HepG2 (cell line): ENCODE data around the gene MTHFD1L. TPM values are rescaled to one million over a fixed set of nuclear protein-coding genes. Genes with fewer than 3 reads are reported as not detected.
"Not testable (repeated sequence)": the region's sequence is repeated elsewhere in the genome, so short reads cannot be mapped to it uniquely, and the experiment has no call there.

Source experiments
- ATAC-seq: fragments of 200-7000 bp; cut with Tn5 transposase; 3 replicates; pipeline ENCODE4 v1.9.1; 2020; ENCODE audit warnings: mild to moderate bottlenecking, moderate library complexity
- BruUV-seq: library from RNA; stranded (reverse); fragments of 400-500 nt; replicated peaks from 2 replicates; lab custom pipeline; 2021; lab: Mats Ljungman, UMichigan
- CTCF ChIA-PET: fragments of 300-600 bp; formaldehyde crosslinking; extraction: SDS; loops from one replicate; lab custom pipeline; 2021; ENCODE audit warnings: low total read pairs, inconsistent platforms, low intra/inter-chr PET ratio; lab: Yijun Ruan, JAX
- POLR2A ChIA-PET: fragments of 350-600 bp; sonication (Branson Sonifier 250); formaldehyde crosslinking; loops from one replicate; lab custom pipeline; 2020; ENCODE audit warnings: antibody characterized with exemption, inconsistent platforms; lab: Yijun Ruan, JAX
- DNase-seq: peaks from one replicate; pipeline ENCODE4 v3.0.0-alpha.2; 2015; ENCODE audit warnings: low spot score
- FAIRE-seq: peaks from 3 replicates; lab custom pipeline; 2011; peaks lifted over from hg19 to GRCh38; lab: Jason Lieb, UNC
- H2AFZ ChIP-seq: one replicate; pipeline ENCODE4 v1.6.1; 2011; ENCODE audit warnings: low read length, inconsistent platforms
- H3K27ac ChIP-seq: fragments of 300-600 bp; 3 replicates; pipeline ENCODE4 v1.8.0; 2011; ENCODE audit warnings: mixed run types, mild to moderate bottlenecking, mixed read lengths, low read length, inconsistent platforms; ENCODE audit not compliant: insufficient read depth; ENCODE audit errors: extremely low read length
- H3K27me3 ChIP-seq, 2 experiments: fragments of 200-600 bp in 1 of 2; 2 replicates in 1 of 2; 3 replicates in 1 of 2; pipeline versions ENCODE4 v1.6.0 to v1.8.0; 2011; ENCODE audit warnings: low read length in 2 of 2, mild to moderate bottlenecking in 2 of 2, moderate library complexity in 2 of 2, inconsistent platforms in 1 of 2; ENCODE audit not compliant: insufficient read depth in 2 of 2, control insufficient read depth in 1 of 2
- H3K36me3 ChIP-seq, 2 experiments: fragments of 200-600 bp in 1 of 2; replicated peaks in 1 of 2; 2 replicates in 1 of 2; 3 replicates in 1 of 2; pipeline versions ENCODE4 v1.5.1 to v1.8.0; 2011; ENCODE audit warnings: low read length in 2 of 2, inconsistent platforms in 1 of 2; ENCODE audit not compliant: insufficient read depth in 2 of 2, control insufficient read depth in 1 of 2
- H3K4me1 ChIP-seq: 2 replicates; pipeline ENCODE4 v1.5.1; 2012; ENCODE audit warnings: low read length, inconsistent platforms; ENCODE audit not compliant: insufficient read depth
- H3K4me2 ChIP-seq: 2 replicates; pipeline ENCODE4 v1.6.0; 2011; ENCODE audit warnings: low read depth, low read length, inconsistent platforms
- H3K4me3 ChIP-seq, 3 experiments: fragments of 200-600 bp in 1 of 3; sonication (generic), shearing (Covaris generic) in 1 of 3; replicated peaks in 1 of 3; 2 replicates each; pipeline ENCODE4 v1.5.1; 2011 to 2016; ENCODE audit warnings: low read length in 3 of 3, inconsistent platforms in 2 of 3, low read depth in 2 of 3, mild to moderate bottlenecking in 2 of 3, control low read depth in 1 of 3, mixed read lengths in 1 of 3; ENCODE audit not compliant: insufficient read depth in 1 of 3
- H3K79me2 ChIP-seq: one replicate; pipeline ENCODE4 v1.6.1; 2011; ENCODE audit warnings: low read length, inconsistent platforms; ENCODE audit not compliant: insufficient read depth
- H3K9ac ChIP-seq: 2 replicates; pipeline ENCODE4 v1.6.0; 2011; ENCODE audit warnings: mild to moderate bottlenecking, low read depth, low read length, inconsistent platforms; ENCODE audit not compliant: insufficient read depth
- H3K9me3 ChIP-seq: 2 replicates; pipeline ENCODE4 v1.5.1; 2012; ENCODE audit warnings: mild to moderate bottlenecking, low read length
- H4K20me1 ChIP-seq: 2 replicates; pipeline ENCODE4 v1.6.0; 2011; ENCODE audit warnings: inconsistent platforms, mild to moderate bottlenecking, low read length, moderate library complexity; ENCODE audit not compliant: insufficient read depth
- SAFB2 ChIP-seq: sonication (generic); formaldehyde crosslinking; IDR thresholded peaks from 2 replicates; pipeline ENCODE4 v1.5.1; 2020; ENCODE audit warnings: missing genetic modification reagents, low read depth, mild to moderate bottlenecking, borderline replicate concordance
- TCF12 ChIP-seq, 2 experiments: fragments of 450-650 bp in 1 of 2; sonication (generic) in 1 of 2; formaldehyde crosslinking in 1 of 2; IDR thresholded peaks; 2 replicates each; pipeline versions ENCODE4 v1.6.1 to v1.8.0; 2017 to 2022; ENCODE audit warnings: antibody characterized with exemption in 1 of 2, mild to moderate bottlenecking in 1 of 2, missing genetic modification reagents in 1 of 2, moderate library complexity in 1 of 2
- ZBTB1 ChIP-seq: sonication (generic); formaldehyde crosslinking; IDR thresholded peaks from 2 replicates; pipeline ENCODE4 v1.4.0; 2020; ENCODE audit warnings: missing genetic modification reagents, borderline replicate concordance
- WGBS: methylation state at CpG from one replicate; pipeline ENCODE4 v1.1.6; 2017; ENCODE audit warnings: low lambda C conversion rate; 5-methylcytosine and 5-hydroxymethylcytosine counted together
- in situ Hi-C: cut with HindIII; loops from 2 replicates; pipeline ENCODE4 v1.10.0; 2017; ENCODE audit warnings: low pct_unique_long_range_greater_than_20kb; ENCODE audit not compliant: extremely low pct_ligation_motif_present
- intact Hi-C: fragments of 100-400 bp; cut with micrococcal nuclease; formaldehyde crosslinking; loops from one replicate; pipeline ENCODE4 v1.10.0; 2022; ENCODE audit not compliant: unreplicated experiment
- polyA plus RNA-seq, 8 experiments: library from polyadenylated mRNA; depleted of rRNA in 3 of 8; stranded (reverse) in 7 of 8; unstranded in 1 of 8; fragments of >200 nt; fragmentation: Illumina TruSeq in 4 of 8; extraction: Trizol in 4 of 8; gene quantifications; 2 replicates each; pipeline versions ENCODE4 v1.2.1 to v1.2.3, GENCODE V29; 2011 to 2016; ENCODE audit warnings: low read depth in 4 of 8, missing spikeins in 1 of 8, mixed read lengths in 1 of 8; ENCODE audit not compliant: insufficient read depth in 1 of 8
- total RNA-seq, 5 experiments: library from RNA; depleted of rRNA; stranded (reverse); fragments of >200 nt; fragmentation: Illumina TruSeq; extraction: Trizol; gene quantifications; 2 replicates each; pipeline ENCODE4 v1.2.3, GENCODE V29; 2016; ENCODE audit warnings: low read depth in 1 of 5
- TF ChIP-seq, protein P1 (sequence below): sonication (generic); formaldehyde crosslinking; IDR thresholded peaks from 2 replicates; pipeline ENCODE4 v1.4.0; 2020; ENCODE audit warnings: missing genetic modification reagents
- TF ChIP-seq, protein P2 (sequence below): sonication (generic); formaldehyde crosslinking; IDR thresholded peaks from 2 replicates; pipeline ENCODE4 v1.8.0; 2022; ENCODE audit warnings: missing genetic modification reagents, mild to moderate bottlenecking, inconsistent platforms, borderline replicate concordance

MTHFD1L gene
- total and polyA plus RNA-seq, 2 of the 13 experiments (the other 11 are each of a cell fraction or from before 2014, with no cell fraction given), result 24.0 to 39.6 TPM

DNA sequence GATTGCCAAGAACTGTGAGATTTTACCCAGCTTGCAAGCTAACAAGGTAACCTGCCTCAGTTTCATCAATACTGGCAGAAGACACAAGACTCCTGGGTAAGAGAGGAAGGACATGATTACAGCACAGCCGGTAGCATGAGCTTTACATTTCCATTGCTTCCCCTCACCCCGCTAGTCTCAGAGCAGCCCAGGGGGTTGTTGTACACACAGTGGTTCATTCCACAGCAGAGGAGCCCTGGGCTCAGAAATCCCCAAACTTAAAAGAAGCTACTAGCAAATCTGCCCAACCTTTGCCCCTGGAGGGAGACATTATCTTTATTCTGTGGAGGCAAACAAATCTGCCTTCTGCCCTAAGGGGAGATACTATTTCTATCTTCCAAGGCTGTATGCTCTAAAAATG, 17.1 kb upstream of the MTHFD1L start:
- 0 out of 3 replicates have a peak, but pooled peaks have one; percentile 27 for ATAC-seq
- no TSS peak for BruUV-seq
- POLR2A ChIA-PET, result no interaction called here

DNA sequence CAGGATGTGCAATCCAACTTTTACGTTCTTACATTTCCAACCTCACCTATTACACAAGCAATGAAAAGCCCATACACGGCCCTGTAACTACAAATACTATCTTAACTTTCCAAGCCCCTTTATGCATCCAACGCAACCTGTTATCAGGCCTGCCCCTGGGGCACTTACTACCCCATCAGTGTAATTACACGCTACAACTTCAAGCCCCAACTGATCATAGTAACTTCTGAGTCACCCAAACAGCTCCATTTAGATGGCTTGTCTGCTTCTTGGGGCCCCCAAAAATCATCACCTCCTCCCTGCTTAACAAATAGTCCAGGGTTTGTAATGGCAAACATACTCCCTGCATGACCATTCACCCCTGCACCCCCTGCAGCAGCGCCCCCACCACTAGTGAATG, 11.1 kb upstream of the MTHFD1L start:
- H3K27me3 ChIP-seq, result 0 out of 5 replicates have a peak, but pooled peaks cover 1 to 11% of the 10 kb centered on the region in 2 experiments
- POLR2A ChIA-PET, result not testable (repeated sequence)

More for the DNA sequence above, 17.1 kb upstream of the MTHFD1L start:
- Histone ChIP-seq H4K20me1 (no peaks in the 10 kb centered on the region), H3K9ac (no peak overlapping the region), H3K27me3 (0 out of 5 replicates have a peak, but pooled peaks cover 1 to 11% of the 10 kb centered on the region in 2 experiments), H3K36me3 (no peaks in the 10 kb centered on the region), H3K4me3 (no peak overlapping the region), H3K4me1 (peaks cover 16% of the 10 kb centered on the region), H3K4me2 (no peak overlapping the region), H2AFZ (no peak overlapping the region), H3K79me2 (no peaks in the 10 kb centered on the region), H3K9me3 (no peaks in the 10 kb centered on the region), H3K27ac (no peak overlapping the region)
- intact Hi-C loops (no loop called here), in situ Hi-C loops (no loop called here)
- WGBS, result 21% methylated on average over 2 of the region's 2 CpGs
- no peak for DNase-seq
- CTCF ChIA-PET, result no interaction called here
- TF ChIP-seq ZBTB1 (CRISPR knock-in tag), result no peak
- TF ChIP-seq, protein P1, sequence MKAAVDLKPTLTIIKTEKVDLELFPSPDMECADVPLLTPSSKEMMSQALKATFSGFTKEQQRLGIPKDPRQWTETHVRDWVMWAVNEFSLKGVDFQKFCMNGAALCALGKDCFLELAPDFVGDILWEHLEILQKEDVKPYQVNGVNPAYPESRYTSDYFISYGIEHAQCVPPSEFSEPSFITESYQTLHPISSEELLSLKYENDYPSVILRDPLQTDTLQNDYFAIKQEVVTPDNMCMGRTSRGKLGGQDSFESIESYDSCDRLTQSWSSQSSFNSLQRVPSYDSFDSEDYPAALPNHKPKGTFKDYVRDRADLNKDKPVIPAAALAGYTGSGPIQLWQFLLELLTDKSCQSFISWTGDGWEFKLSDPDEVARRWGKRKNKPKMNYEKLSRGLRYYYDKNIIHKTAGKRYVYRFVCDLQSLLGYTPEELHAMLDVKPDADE (CRISPR knock-in tag), result no peak
- no peak for TF ChIP-seq TCF12 (IDR thresholded peaks at IDR 0.05)
- no peak for TF ChIP-seq TCF12 (CRISPR knock-in tag; IDR thresholded peaks at IDR 0.05)
- TF ChIP-seq, protein P2, sequence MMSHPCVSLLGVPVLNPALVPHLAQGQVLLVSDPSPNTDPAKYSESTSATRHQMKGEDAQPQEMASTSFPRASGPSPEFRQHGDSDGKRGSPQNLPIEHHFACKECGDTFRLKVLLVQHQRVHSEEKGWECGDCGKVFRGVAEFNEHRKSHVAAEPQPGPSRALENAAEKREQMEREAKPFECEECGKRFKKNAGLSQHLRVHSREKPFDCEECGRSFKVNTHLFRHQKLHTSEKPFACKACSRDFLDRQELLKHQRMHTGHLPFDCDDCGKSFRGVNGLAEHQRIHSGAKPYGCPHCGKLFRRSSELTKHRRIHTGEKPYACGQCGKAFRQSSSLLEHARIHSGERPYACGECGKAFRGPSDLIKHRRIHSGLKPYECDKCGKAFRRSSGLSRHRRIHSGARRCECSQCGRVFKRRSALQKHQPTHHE, result no peak
- no peak for TF ChIP-seq SAFB2 (CRISPR knock-in tag)
- TF ChIP-seq, all 625 proteins: peak for 0
- FAIRE-seq, result no peak

DNA sequence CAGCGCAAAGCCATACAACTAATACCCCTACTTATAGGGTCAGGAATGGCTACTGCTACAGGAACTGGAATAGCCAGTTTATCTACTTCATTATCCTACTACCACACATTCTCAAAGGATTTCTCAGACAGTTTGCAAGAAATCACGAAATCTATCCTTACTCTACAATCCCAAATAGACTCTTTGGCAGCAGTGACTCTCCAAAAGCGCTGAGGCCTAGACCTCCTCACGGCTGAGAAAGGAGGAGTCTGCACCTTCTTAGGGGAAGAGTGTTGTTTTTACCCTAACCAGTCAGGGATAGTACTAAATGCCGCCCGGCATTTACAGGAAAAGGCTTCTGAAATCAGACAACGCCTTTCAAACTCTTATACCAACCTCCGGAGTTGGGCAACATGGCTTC, 10.3 kb upstream of the MTHFD1L start:
- ATAC-seq, H3K27me3 ChIP-seq, H4K20me1 ChIP-seq, H3K9ac ChIP-seq, H3K4me2 ChIP-seq, H3K9me3 ChIP-seq, CTCF ChIA-PET, in situ Hi-C loops, DNase-seq, H3K36me3 ChIP-seq, FAIRE-seq, H2AFZ ChIP-seq, intact Hi-C loops, H3K79me2 ChIP-seq, BruUV-seq, H3K4me3 ChIP-seq, H3K27ac ChIP-seq: not testable (repeated sequence)
- 80% methylated on average over 8 of the region's 8 CpGs for WGBS
- H3K4me1 ChIP-seq, result peaks cover 14% of the 10 kb centered on the region
- POLR2A ChIA-PET, result interaction anchor here (0.7 kb wide), 1 partner anchor 10 kb away, joined by 3 read pairs; the partner anchor contains the start of gene MTHFD1L

More for the DNA sequence above, 11.1 kb upstream of the MTHFD1L start:
- H3K9ac ChIP-seq, DNase-seq, H3K4me3 ChIP-seq, FAIRE-seq, in situ Hi-C loops, H3K4me2 ChIP-seq, H3K79me2 ChIP-seq, CTCF ChIA-PET, intact Hi-C loops, H4K20me1 ChIP-seq, H2AFZ ChIP-seq, H3K36me3 ChIP-seq, ATAC-seq, BruUV-seq, H3K27ac ChIP-seq, H3K9me3 ChIP-seq: not testable (repeated sequence)
- 40% methylated on average over 5 of the region's 5 CpGs for WGBS
- peaks cover 14% of the 10 kb centered on the region for H3K4me1 ChIP-seq
